ENCODE measurements around the gene MRPL54. TPM values are rescaled to one million over a fixed set of nuclear protein-coding genes. Genes with fewer than 3 reads are reported as not detected.

MRPL54 gene
- total RNA-seq, 1 donor = 38.8 TPM

DNA sequence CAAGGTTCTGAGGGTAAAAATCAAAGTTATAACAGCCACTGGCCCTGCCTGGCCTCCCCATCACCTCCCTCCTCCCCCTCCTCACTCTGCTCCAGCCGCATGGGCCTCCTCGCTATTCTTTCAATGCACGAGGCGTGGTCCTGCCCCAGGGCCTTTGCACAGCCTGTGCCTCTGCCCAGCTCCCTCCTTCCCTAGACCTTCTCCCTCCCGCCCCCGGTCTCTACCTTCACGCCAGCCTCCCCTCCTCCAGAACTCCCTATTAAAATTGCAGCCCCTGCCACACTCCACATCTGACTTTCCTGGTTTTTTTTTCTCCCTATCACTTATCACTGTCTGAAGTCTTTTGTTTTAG lies 6.2 kb downstream of the MRPL54 start:
- TF ChIP-seq, protein P1, sequence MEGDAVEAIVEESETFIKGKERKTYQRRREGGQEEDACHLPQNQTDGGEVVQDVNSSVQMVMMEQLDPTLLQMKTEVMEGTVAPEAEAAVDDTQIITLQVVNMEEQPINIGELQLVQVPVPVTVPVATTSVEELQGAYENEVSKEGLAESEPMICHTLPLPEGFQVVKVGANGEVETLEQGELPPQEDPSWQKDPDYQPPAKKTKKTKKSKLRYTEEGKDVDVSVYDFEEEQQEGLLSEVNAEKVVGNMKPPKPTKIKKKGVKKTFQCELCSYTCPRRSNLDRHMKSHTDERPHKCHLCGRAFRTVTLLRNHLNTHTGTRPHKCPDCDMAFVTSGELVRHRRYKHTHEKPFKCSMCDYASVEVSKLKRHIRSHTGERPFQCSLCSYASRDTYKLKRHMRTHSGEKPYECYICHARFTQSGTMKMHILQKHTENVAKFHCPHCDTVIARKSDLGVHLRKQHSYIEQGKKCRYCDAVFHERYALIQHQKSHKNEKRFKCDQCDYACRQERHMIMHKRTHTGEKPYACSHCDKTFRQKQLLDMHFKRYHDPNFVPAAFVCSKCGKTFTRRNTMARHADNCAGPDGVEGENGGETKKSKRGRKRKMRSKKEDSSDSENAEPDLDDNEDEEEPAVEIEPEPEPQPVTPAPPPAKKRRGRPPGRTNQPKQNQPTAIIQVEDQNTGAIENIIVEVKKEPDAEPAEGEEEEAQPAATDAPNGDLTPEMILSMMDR (IDR thresholded peaks at IDR 0.05; ENCODE audit: insufficient read depth, low read length) = no peak
- no peak for DNase-seq (ENCODE audit: low read depth)
- H3K4me3 ChIP-seq (ENCODE audit: low read depth, low read length) = no peak overlapping the region

DNA sequence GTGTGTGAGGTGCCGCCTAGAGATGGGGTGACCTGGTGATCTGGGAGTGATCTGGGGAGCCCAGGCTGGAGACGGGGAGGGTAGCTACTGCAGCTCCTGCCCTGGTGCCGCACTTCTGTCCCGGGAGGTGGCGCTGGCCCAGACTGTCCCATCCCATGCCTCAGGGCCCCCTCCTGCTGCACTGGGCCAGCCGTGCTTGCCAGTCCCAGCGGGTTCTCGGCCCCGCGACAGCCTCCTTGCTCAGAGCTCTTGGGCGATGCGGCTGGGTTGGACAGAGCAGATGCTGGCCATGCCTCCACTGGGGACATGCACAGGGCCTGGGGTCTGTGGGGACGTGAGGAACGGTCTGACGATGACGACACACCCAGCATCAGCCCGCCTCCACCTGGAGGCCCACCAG lies 7.0 kb downstream of the MRPL54 start:
- no peak for DNase-seq (ENCODE audit: low read depth)
- TF ChIP-seq, protein P1 (IDR thresholded peaks at IDR 0.05; ENCODE audit: insufficient read depth, low read length) = no peak
- H3K4me3 ChIP-seq (ENCODE audit: low read depth, low read length) = no peak overlapping the region

DNA sequence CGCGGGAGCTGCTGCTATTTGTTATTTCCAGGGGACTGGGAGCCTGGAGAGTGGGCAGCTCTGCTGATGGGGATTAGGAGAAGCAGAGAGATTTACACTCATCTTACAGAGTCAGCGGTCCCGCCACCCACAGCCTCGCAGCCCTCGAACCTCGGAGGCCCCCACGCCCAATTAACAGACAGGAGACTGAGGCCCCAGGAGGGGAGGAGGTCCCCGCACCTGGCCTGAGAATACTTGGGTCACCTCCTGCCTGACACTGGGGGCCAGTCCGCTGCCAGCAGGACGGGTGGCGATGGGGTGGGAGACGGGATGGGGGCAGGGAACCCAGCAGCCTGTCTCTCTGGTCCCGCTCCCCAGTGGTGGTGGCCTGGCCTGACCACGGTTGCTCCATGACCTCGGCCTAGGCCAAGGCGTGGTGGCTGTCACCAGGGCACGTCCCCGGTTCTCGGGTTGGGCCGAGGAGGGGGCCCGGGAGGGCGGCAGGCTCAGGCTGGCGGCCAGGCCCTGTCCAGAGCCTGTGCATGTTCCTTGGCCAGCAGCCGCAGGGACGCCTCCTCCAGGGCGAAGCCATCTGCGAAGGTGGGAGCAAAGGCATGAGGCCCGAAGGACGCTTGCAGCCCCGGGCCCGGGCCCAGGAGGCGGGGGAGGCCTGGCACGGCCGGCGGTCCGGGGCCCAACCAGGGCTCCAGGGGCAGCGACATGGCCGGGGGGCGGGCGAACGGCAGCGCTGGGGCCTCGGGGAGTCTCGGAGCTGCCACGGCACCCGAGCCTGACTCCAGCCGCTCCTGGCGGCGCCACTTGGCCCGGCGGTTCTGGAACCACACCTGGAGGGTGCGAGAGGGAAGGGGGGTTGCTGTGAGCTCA lies 7.9 kb downstream of the MRPL54 start:
- no peak for DNase-seq (ENCODE audit: low read depth)
- TF ChIP-seq, protein P1 (IDR thresholded peaks at IDR 0.05; ENCODE audit: insufficient read depth, low read length) = no peak
- no peak overlapping the region for H3K4me3 ChIP-seq (ENCODE audit: low read depth, low read length)

DNA sequence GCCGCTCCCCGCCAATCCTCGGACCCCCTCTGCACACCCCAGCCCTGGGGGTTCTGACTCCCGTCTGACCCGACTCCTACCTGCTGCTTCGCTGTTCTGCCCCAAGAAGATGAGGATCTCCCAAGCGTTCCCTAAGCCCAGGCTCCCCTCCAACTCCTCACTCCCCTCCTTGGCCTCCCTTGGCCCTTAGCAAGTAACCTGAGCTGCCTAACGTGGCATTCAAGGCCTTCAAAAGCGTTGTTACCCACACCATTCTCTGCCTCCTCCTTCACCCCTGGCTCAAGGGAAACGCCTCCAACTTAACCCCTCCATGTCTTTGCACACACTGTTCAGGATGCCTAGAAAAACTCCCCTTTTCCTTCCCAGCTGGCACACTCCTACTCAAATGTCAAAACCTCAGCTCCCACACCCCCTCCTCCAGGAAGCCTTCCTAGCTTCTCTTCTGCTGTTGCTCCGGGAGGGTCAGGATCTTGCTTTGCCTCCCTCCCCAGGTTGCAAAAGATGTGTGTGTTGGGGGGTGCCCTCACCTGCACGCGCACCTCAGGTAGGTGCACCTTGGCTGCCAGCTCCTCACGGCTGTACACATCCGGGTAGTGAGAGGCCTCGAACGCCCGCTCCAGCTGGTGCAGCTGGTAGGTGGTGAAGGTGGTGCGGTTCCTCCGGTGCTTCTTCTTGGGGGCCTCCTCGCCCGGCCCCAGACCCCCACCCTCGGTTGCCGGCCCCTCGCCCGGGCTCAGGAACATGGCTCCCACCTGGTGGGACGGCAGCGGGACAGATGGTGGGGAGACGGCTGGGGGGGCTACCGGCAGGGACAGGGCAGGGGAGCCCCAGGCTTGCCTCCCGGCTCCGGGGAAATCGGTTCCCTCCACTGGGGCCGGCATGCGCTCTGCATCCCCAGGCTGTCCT lies 8.8 kb downstream of the MRPL54 start:
- TF ChIP-seq, protein P1 (IDR thresholded peaks at IDR 0.05; ENCODE audit: insufficient read depth, low read length) = no peak
- no peak overlapping the region for H3K4me3 ChIP-seq (ENCODE audit: low read depth, low read length)
- DNase-seq (ENCODE audit: low read depth) = no peak

DNA sequence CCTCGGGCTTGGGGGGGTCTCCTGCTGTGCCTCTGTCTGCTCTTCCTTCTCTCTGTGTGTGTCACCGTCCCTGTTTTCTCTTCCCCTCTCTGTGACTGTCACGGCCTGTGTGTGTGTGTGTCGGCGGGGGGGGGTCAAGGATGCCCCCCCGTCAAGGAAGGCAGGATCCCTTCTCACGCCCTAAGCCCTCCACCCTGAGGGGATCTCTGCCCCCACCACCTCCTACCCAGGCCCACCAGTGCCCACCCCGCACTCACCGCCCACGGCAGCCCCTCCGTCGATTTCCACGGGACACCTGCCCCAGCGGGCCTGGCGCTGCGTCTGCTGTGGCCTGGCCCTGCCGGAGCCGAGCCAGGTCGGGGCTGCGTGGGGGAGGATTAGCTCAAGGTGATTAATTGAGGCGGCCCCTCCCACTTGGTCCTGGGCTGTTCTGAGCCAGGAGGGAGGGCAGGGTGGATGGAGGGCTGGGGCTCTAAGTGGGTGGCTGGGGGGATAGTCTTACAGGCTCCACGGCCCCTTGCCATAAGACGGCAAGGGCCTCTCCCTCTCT lies 9.5 kb downstream of the MRPL54 start, which contains the start of gene RAX2:
RAX2 (minus strand) TSS at position 323 of the 550 bp plus-strand sequence. CDS start 486 bp downstream, outside the sequence.
- DNase-seq (ENCODE audit: low read depth) = no peak
- TF ChIP-seq, protein P1 (IDR thresholded peaks at IDR 0.05; ENCODE audit: insufficient read depth, low read length) = no peak
- H3K4me3 ChIP-seq (ENCODE audit: low read depth, low read length) = no peak within 1 kb of the TSS

DNA sequence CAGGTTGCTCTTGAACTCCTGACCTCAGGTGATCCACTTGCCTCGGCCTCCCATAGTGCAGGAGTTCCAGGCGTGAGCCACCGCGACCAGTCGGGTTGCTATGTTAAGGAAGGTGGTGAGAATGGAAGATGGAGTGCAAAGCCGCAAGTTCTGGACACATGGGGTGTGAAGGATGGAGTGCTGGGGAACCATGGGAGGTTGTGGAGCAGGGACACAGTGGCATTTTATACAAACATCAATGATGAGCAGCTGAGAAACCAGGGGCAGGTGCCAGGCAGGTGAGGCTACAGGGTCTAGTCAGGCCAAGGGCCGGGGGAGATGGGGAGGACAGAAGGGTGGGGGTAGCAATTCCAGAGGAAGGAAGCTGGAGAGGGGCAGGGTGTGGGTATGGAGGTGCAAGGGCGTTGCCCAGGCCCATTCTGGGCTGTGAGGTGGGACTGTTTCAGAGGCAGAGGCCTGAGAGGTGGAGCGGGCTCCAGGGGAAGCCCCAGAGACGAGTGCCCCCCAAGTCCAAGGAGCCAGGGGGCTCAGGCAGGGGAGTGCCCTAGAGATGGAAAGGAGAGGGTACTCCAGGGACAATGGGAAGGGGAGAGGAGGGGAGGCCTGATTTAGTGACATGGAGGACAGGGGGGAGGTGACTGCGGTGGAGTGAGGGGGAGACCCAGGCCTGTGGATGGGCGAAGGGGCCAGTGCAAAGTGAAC lies 11.5 kb downstream of the MRPL54 start:
- no peak for DNase-seq (ENCODE audit: low read depth)
- TF ChIP-seq, protein P1 (IDR thresholded peaks at IDR 0.05; ENCODE audit: insufficient read depth, low read length) = no peak

More for the DNA sequence above, 11.5 kb downstream of the MRPL54 start:
- H3K4me3 ChIP-seq (ENCODE audit: low read depth, low read length) = no peak overlapping the region
